ENCODE measurements around the gene TMEM267. TPM values are rescaled to one million over a fixed set of nuclear protein-coding genes. Genes with fewer than 3 reads are reported as not detected.
A peak's percentile ranks its signal among the peaks of the same experiment; 100 is the strongest.
"Not testable (repeated sequence)": the region's sequence is repeated elsewhere in the genome, so short reads cannot be mapped to it uniquely, and the experiment has no call there.

The TMEM267 gene
- total and polyA plus RNA-seq, 3 experiments from 2014 or later = 18.4 to 21.2 (median 19.6) TPM

- H3K4me1 ChIP-seq (ENCODE audit: insufficient read depth, low read length) = no peaks in the 10 kb centered on the region
- Mint-ChIP-seq H3K9me3 (peaks cover 0 to 7% (median 2%) of the 10 kb centered on the region in 5 donors), H3K27ac (peak overlapping the region in 1 of 8 donors; percentile 10), H3K4me1 (no peaks in the 10 kb centered on the region), H3K36me3 (no peaks in the 10 kb centered on the region), H3K4me3 (no peak overlapping the region), H3K27me3 (peaks cover 0 to 4% of the 10 kb centered on the region in 2 donors)
- no peak for DNase-seq
- no peaks in the 10 kb centered on the region for H3K27me3 ChIP-seq (ENCODE audit: insufficient read depth, low read length, poor library complexity, severe bottlenecking)
- POLR2A ChIA-PET = no interaction called here
- no peaks in the 10 kb centered on the region for H3K36me3 ChIP-seq (ENCODE audit: insufficient read depth, low read length)
- H3K27ac ChIP-seq (ENCODE audit: low read depth, low read length) = no peak overlapping the region
- H3K9me3 ChIP-seq (ENCODE audit: low read length) = no peaks in the 10 kb centered on the region
- H3K4me3 ChIP-seq (ENCODE audit: low read length) = no peak overlapping the region
- CTCF ChIA-PET = no interaction called here
Observed at GRCh38 chr5:43412644-43413043, 71.0 kb downstream of the TMEM267 start.

- Histone ChIP-seq H3K27ac (ENCODE audit: low read depth, low read length) (no peak within 1 kb of the TSS), H3K4me3 (ENCODE audit: low read length) (no peak within 1 kb of the TSS), H3K9me3 (ENCODE audit: low read length) (no peaks in the 10 kb centered on the region), H3K4me1 (ENCODE audit: insufficient read depth, low read length) (no peaks in the 10 kb centered on the region), H3K36me3 (ENCODE audit: insufficient read depth, low read length) (no peaks in the 10 kb centered on the region), H3K27me3 (ENCODE audit: insufficient read depth, low read length, poor library complexity, severe bottlenecking) (no peaks in the 10 kb centered on the region)
- no peak for DNase-seq
- Mint-ChIP-seq H3K36me3 (no peaks in the 10 kb centered on the region), H3K27ac (peak within 1 kb of the TSS in 1 of 8 donors; percentile 10), H3K4me3 (no peak within 1 kb of the TSS), H3K27me3 (peaks cover 0 to 3% of the 10 kb centered on the region in 2 donors), H3K4me1 (no peaks in the 10 kb centered on the region), H3K9me3 (peaks cover 0 to 11% (median 6%) of the 10 kb centered on the region in 5 donors)
- CTCF ChIA-PET = interaction anchor here (1.7 kb wide), 1 partner anchor 22 kb away, joined by 4 read pairs; no protein-coding TSS in a partner anchor
- POLR2A ChIA-PET = no interaction called here
Observed at GRCh38 chr5:43412156-43412555, 71.5 kb downstream of the TMEM267 start, which contains the start of gene CCL28. TSS of gene CCL28 (minus strand) at chr5:43412391. CDS start at chr5:43412316, 75 bp downstream.

GRCh38 chr5:43411495-43411894 is 72.2 kb downstream of the TMEM267 start:
- Histone ChIP-seq H3K36me3 (ENCODE audit: insufficient read depth, low read length) (no peaks in the 10 kb centered on the region), H3K4me1 (ENCODE audit: insufficient read depth, low read length) (no peaks in the 10 kb centered on the region), H3K9me3 (ENCODE audit: low read length) (no peaks in the 10 kb centered on the region), H3K27ac (ENCODE audit: low read depth, low read length) (no peak overlapping the region), H3K27me3 (ENCODE audit: insufficient read depth, low read length, poor library complexity, severe bottlenecking) (no peaks in the 10 kb centered on the region), H3K4me3 (ENCODE audit: low read length) (no peak overlapping the region)
- peaks cover 0 to 3% (median 0%) of the 10 kb centered on the region in 3 donors for H3K36me3 Mint-ChIP-seq
- H3K27me3 Mint-ChIP-seq = no peaks in the 10 kb centered on the region
- ChIA-PET CTCF (interaction anchor here (1.7 kb wide), 1 partner anchor 21 kb away, joined by 4 read pairs; no protein-coding TSS in a partner anchor), POLR2A (no interaction called here)
- H3K9me3 Mint-ChIP-seq = peaks cover 0 to 16% (median 13%) of the 10 kb centered on the region in 5 donors
- DNase-seq = no peak
- H3K4me1 Mint-ChIP-seq = no peaks in the 10 kb centered on the region
- no peak overlapping the region for H3K4me3 Mint-ChIP-seq
- no peak overlapping the region for H3K27ac Mint-ChIP-seq

GRCh38 chr5:43410414-43410813 is 73.3 kb downstream of the TMEM267 start:
- Mint-ChIP-seq H3K36me3 (peaks cover 0 to 5% (median 0%) of the 10 kb centered on the region in 3 donors), H3K27me3 (no peaks in the 10 kb centered on the region), H3K27ac (no peak overlapping the region), H3K4me1 (no peaks in the 10 kb centered on the region), H3K9me3 (peaks cover 0 to 20% (median 16%) of the 10 kb centered on the region in 5 donors), H3K4me3 (no peak overlapping the region)
- ChIA-PET CTCF (interaction anchor here (1.7 kb wide), 1 partner anchor 20 kb away, joined by 4 read pairs; no protein-coding TSS in a partner anchor), POLR2A (no interaction called here)
- Histone ChIP-seq H3K27ac (ENCODE audit: low read depth, low read length) (no peak overlapping the region), H3K36me3 (ENCODE audit: insufficient read depth, low read length) (no peaks in the 10 kb centered on the region), H3K27me3 (ENCODE audit: insufficient read depth, low read length, poor library complexity, severe bottlenecking) (no peaks in the 10 kb centered on the region), H3K4me1 (ENCODE audit: insufficient read depth, low read length) (no peaks in the 10 kb centered on the region), H3K4me3 (ENCODE audit: low read length) (no peak overlapping the region), H3K9me3 (ENCODE audit: low read length) (no peaks in the 10 kb centered on the region)
- DNase-seq = no peak

GRCh38 chr5:43409809-43410271 is 73.8 kb downstream of the TMEM267 start:
- Mint-ChIP-seq H3K27ac (no peak overlapping the region), H3K36me3 (peaks cover 0 to 10% (median 0%) of the 10 kb centered on the region in 3 donors), H3K4me3 (no peak overlapping the region), H3K27me3 (no peaks in the 10 kb centered on the region), H3K9me3 (peaks cover 0 to 26% (median 22%) of the 10 kb centered on the region in 5 donors), H3K4me1 (no peaks in the 10 kb centered on the region)
- no peaks in the 10 kb centered on the region for H3K36me3 ChIP-seq (ENCODE audit: insufficient read depth, low read length)
- DNase-seq = no peak
- H3K27me3 ChIP-seq (ENCODE audit: insufficient read depth, low read length, poor library complexity, severe bottlenecking) = no peaks in the 10 kb centered on the region
- POLR2A ChIA-PET = no interaction called here
- H3K9me3 ChIP-seq (ENCODE audit: low read length) = no peaks in the 10 kb centered on the region
- no peak overlapping the region for H3K4me3 ChIP-seq (ENCODE audit: low read length)
- no peak overlapping the region for H3K27ac ChIP-seq (ENCODE audit: low read depth, low read length)
- H3K4me1 ChIP-seq (ENCODE audit: insufficient read depth, low read length) = no peaks in the 10 kb centered on the region
- CTCF ChIA-PET = no interaction called here

- H3K27me3 Mint-ChIP-seq; H3K27ac ChIP-seq (ENCODE audit: low read depth, low read length); H3K4me1 ChIP-seq (ENCODE audit: insufficient read depth, low read length); POLR2A ChIA-PET; H3K36me3 ChIP-seq (ENCODE audit: insufficient read depth, low read length); DNase-seq; H3K4me3 ChIP-seq (ENCODE audit: low read length); H3K27ac Mint-ChIP-seq; H3K9me3 ChIP-seq (ENCODE audit: low read length); H3K27me3 ChIP-seq (ENCODE audit: insufficient read depth, low read length, poor library complexity, severe bottlenecking); H3K4me3 Mint-ChIP-seq: not testable (repeated sequence)
- Mint-ChIP-seq H3K4me1 (peaks cover 8 to 14% (median 11%) of the 10 kb centered on the region in 3 donors), H3K9me3 (peaks cover 0 to 38% (median 29%) of the 10 kb centered on the region in 5 donors), H3K36me3 (peaks cover 0 to 26% (median 0%) of the 10 kb centered on the region in 3 donors)
- CTCF ChIA-PET = interaction anchor here (0.9 kb wide), 1 partner anchor 12 kb away, joined by 3 read pairs; no protein-coding TSS in a partner anchor
Observed at GRCh38 chr5:43402524-43403066, 81.1 kb downstream of the TMEM267 start.

GRCh38 chr5:43401827-43402226 is 81.8 kb downstream of the TMEM267 start:
- H3K27me3 ChIP-seq (ENCODE audit: insufficient read depth, low read length, poor library complexity, severe bottlenecking) = no peaks in the 10 kb centered on the region
- H3K36me3 ChIP-seq (ENCODE audit: insufficient read depth, low read length) = no peaks in the 10 kb centered on the region
- POLR2A ChIA-PET = no interaction called here
- CTCF ChIA-PET = no interaction called here
- peaks cover 4 to 7% of the 10 kb centered on the region in 2 donors for H3K27me3 Mint-ChIP-seq
- H3K4me1 ChIP-seq (ENCODE audit: insufficient read depth, low read length) = peaks cover 9% of the 10 kb centered on the region
- H3K9me3 ChIP-seq (ENCODE audit: low read length) = no peaks in the 10 kb centered on the region
- no peak for DNase-seq
- H3K36me3 Mint-ChIP-seq = peaks cover 0 to 26% (median 1%) of the 10 kb centered on the region in 3 donors
- H3K4me3 ChIP-seq (ENCODE audit: low read length) = no peak overlapping the region
- H3K27ac Mint-ChIP-seq = no peak overlapping the region
- no peak overlapping the region for H3K4me3 Mint-ChIP-seq
- no peak overlapping the region for H3K27ac ChIP-seq (ENCODE audit: low read depth, low read length)
- H3K9me3 Mint-ChIP-seq = peaks cover 0 to 31% (median 22%) of the 10 kb centered on the region in 5 donors
- peaks cover 11 to 20% (median 17%) of the 10 kb centered on the region in 3 donors for H3K4me1 Mint-ChIP-seq

- no peaks in the 10 kb centered on the region for H3K36me3 ChIP-seq (ENCODE audit: insufficient read depth, low read length)
- ChIA-PET POLR2A (no interaction called here), CTCF (no interaction called here)
- H3K9me3 ChIP-seq (ENCODE audit: low read length) = no peaks in the 10 kb centered on the region
- H3K27ac Mint-ChIP-seq = no peak overlapping the region
- H3K27ac ChIP-seq (ENCODE audit: low read depth, low read length) = no peak overlapping the region
- no peaks in the 10 kb centered on the region for H3K27me3 ChIP-seq (ENCODE audit: insufficient read depth, low read length, poor library complexity, severe bottlenecking)
- peaks cover 16 to 36% (median 33%) of the 10 kb centered on the region in 3 donors for H3K4me1 Mint-ChIP-seq
- peaks cover 0 to 22% (median 12%) of the 10 kb centered on the region in 5 donors for H3K9me3 Mint-ChIP-seq
- DNase-seq = no peak
- H3K27me3 Mint-ChIP-seq = peaks cover 4 to 12% of the 10 kb centered on the region in 2 donors
- H3K4me3 ChIP-seq (ENCODE audit: low read length) = no peak overlapping the region
- peaks cover 0 to 19% (median 4%) of the 10 kb centered on the region in 3 donors for H3K36me3 Mint-ChIP-seq
- H3K4me1 ChIP-seq (ENCODE audit: insufficient read depth, low read length) = peaks cover 13% of the 10 kb centered on the region
- H3K4me3 Mint-ChIP-seq = peak overlapping the region in 1 of 7 donors; percentile 43
Observed at GRCh38 chr5:43400082-43400481, 83.6 kb downstream of the TMEM267 start.
